Body of pancreas (tissue), 4 donors: ENCODE data around the gene MOCS2. TPM values are rescaled to one million over a fixed set of nuclear protein-coding genes. Genes with fewer than 3 reads are reported as not detected.

Experiments used
- ATAC-seq: fragments of 150-250 bp; one replicate; pipeline ENCODE4 v1.9.1; 2016
- DNase-seq, 4 donors: peaks; one replicate each; pipeline ENCODE4 v3.0.0-alpha.2; 2019
- H3K27ac ChIP-seq, 4 donors: fragments of 200-600 bp; sonication (generic); 1 replicate in 3 of 4; 2 replicates in 1 of 4; pipeline versions ENCODE4 v1.5.1 to v1.6.1; 2016 to 2019; ENCODE audit warnings: mild to moderate bottlenecking in 1 of 4, mixed read lengths in 1 of 4, moderate library complexity in 1 of 4
- H3K27me3 ChIP-seq, 2 donors: fragments of 200-600 bp; sonication (generic); one replicate each; pipeline ENCODE4 v1.6.0; 2016; ENCODE audit warnings: mild to moderate bottlenecking in 1 of 2
- H3K36me3 ChIP-seq, 2 donors: fragments of 200-600 bp; sonication (generic); replicated peaks in 1 of 2; 2 replicates each; pipeline ENCODE4 v1.5.1; 2016; ENCODE audit warnings: low read depth in 2 of 2; ENCODE audit not compliant: insufficient read depth in 1 of 2
- H3K4me1 ChIP-seq: fragments of 200-600 bp; sonication (generic); one replicate; pipeline ENCODE4 v1.6.0; 2016
- H3K4me3 ChIP-seq, 2 donors: fragments of 200-600 bp; sonication (generic); 1 replicate in 1 of 2; 2 replicates in 1 of 2; pipeline ENCODE4 v1.5.1; 2016 to 2019
- H3K9me3 ChIP-seq, 3 donors: fragments of 200-600 bp; sonication (generic); 1 replicate in 2 of 3; 2 replicates in 1 of 3; pipeline ENCODE4 v1.5.1; 2016
- CTCF ChIP-seq, 7 experiments: fragments of 450-650 bp in 4 of 7; fragments of 200-600 bp in 3 of 7; sonication (generic) in 3 of 7; IDR thresholded peaks; one replicate each; pipeline ENCODE4 v1.5.1; 2016 to 2019; ENCODE audit warnings: antibody characterized with exemption in 7 of 7
- POLR2A ChIP-seq, 3 donors: fragments of 450-650 bp; IDR thresholded peaks; one replicate each; pipeline ENCODE4 v1.6.1; 2016; ENCODE audit warnings: antibody characterized with exemption in 3 of 3, mild to moderate bottlenecking in 2 of 3
- WGBS, 2 donors: methylation state at CpG; one replicate each; pipeline ENCODE4 v1.1.5; 2017; 5-methylcytosine and 5-hydroxymethylcytosine counted together
- intact Hi-C: fragments of 100-400 bp; cut with DNase I; formaldehyde crosslinking; loops from one replicate; pipeline ENCODE4 v1.15.1; 2023
- total RNA-seq, 2 donors: library from RNA; depleted of rRNA; stranded (reverse); fragments of >200 nt; gene quantifications; one replicate each; pipeline ENCODE4 v1.1.0, GENCODE V29; 2016

Gene MOCS2
- total RNA-seq, 2 donors from 2014 or later = 17.8 to 27.5 TPM

DNA sequence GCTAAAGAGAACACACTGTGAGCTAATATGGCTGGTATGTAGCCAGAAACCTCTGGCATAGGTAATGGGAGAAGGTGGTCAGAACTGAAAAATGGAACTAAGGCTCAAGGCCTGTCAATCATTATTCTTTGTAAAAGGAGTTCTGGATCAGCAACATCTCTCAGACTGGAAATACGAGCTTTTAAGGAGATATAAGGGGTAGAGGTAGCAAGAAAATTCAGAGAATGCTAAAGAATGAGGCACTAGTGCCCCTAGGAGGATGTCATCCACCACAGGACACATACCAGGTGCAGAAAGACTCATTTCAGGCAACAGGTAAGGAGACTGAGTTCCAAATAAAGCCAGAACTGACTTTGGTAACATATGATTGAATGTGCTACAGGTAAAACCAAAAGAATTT is 18.9 kb upstream of the MOCS2 start:
- Histone ChIP-seq H3K4me1 (no peaks in the 10 kb centered on the region), H3K4me3 (no peak overlapping the region), H3K9me3 (no peaks in the 10 kb centered on the region), H3K27me3 (no peaks in the 10 kb centered on the region), H3K36me3 (no peaks in the 10 kb centered on the region), H3K27ac (no peak overlapping the region)
- no peak for TF ChIP-seq POLR2A (IDR thresholded peaks at IDR 0.05)
- TF ChIP-seq CTCF (IDR thresholded peaks at IDR 0.05) = no peak
- DNase-seq (no peak), ATAC-seq (no peak)
- 58 to 81% methylated on average over 1 of the region's 1 CpG for WGBS, 2 donors
- intact Hi-C loops = no loop called here

- Histone ChIP-seq H3K36me3 (no peaks in the 10 kb centered on the region), H3K4me1 (no peaks in the 10 kb centered on the region), H3K4me3 (no peak overlapping the region), H3K27ac (no peak overlapping the region), H3K27me3 (no peaks in the 10 kb centered on the region), H3K9me3 (no peaks in the 10 kb centered on the region)
- ATAC-seq (no peak), DNase-seq (no peak)
- 47 to 55% methylated on average over 1 of the region's 1 CpG for WGBS, 2 donors
- no peak for TF ChIP-seq CTCF (IDR thresholded peaks at IDR 0.05)
- no peak for TF ChIP-seq POLR2A (IDR thresholded peaks at IDR 0.05)
- intact Hi-C loops = no loop called here
Observed at GRCh38 chr5:53127107-53127506, 17.6 kb upstream of the MOCS2 start.

GRCh38 chr5:53126521-53126920 is 17.0 kb upstream of the MOCS2 start:
- WGBS, 2 donors = 81 to 84% methylated on average over 3 of the region's 3 CpGs
- no peak for ATAC-seq
- no peaks in the 10 kb centered on the region for H3K36me3 ChIP-seq
- no peak overlapping the region for H3K27ac ChIP-seq
- no peaks in the 10 kb centered on the region for H3K4me1 ChIP-seq
- TF ChIP-seq POLR2A (IDR thresholded peaks at IDR 0.05) (no peak), CTCF (IDR thresholded peaks at IDR 0.05) (no peak)
- no peak for DNase-seq
- H3K4me3 ChIP-seq = no peak overlapping the region
- H3K9me3 ChIP-seq = no peaks in the 10 kb centered on the region
- intact Hi-C loops = no loop called here
- no peaks in the 10 kb centered on the region for H3K27me3 ChIP-seq

DNA sequence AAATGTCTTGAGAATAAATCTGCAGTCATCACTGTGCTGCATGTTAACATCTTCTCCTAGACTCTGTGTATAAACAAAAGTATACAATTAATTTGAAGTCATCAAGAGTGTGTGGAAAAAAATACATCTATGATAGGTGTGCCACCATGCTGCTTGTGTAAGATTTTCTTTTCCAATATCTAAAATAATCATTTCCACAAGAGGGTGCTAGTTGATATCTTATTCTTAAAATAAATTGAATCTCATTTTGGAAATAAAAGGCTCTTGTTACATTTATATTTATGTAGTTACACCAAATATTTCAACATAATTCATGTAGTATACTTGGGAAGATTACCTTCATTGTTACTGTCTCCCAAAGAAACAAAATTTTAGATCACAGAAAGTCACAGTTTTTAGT is 14.1 kb upstream of the MOCS2 start:
- TF ChIP-seq POLR2A (IDR thresholded peaks at IDR 0.05) = no peak
- TF ChIP-seq CTCF (IDR thresholded peaks at IDR 0.05) = peak in 2 of 7 experiments; percentile 3 to 14
- Histone ChIP-seq H3K27ac (no peak overlapping the region), H3K4me1 (no peaks in the 10 kb centered on the region), H3K27me3 (no peaks in the 10 kb centered on the region), H3K36me3 (no peaks in the 10 kb centered on the region), H3K9me3 (no peaks in the 10 kb centered on the region), H3K4me3 (no peak overlapping the region)
- DNase-seq = no peak
- no peak for ATAC-seq
- intact Hi-C loops = no loop called here

GRCh38 chr5:53120165-53120564 is 10.6 kb upstream of the MOCS2 start:
- whole genome bisulfite sequencing, 2 donors = 81 to 100% methylated on average over 1 of the region's 1 CpG
- TF ChIP-seq POLR2A (IDR thresholded peaks at IDR 0.05) = no peak
- TF ChIP-seq CTCF (IDR thresholded peaks at IDR 0.05) = no peak
- Histone ChIP-seq H3K36me3 (no peaks in the 10 kb centered on the region), H3K27me3 (no peaks in the 10 kb centered on the region), H3K4me1 (no peaks in the 10 kb centered on the region), H3K27ac (no peak overlapping the region), H3K9me3 (no peaks in the 10 kb centered on the region), H3K4me3 (no peak overlapping the region)
- no peak for ATAC-seq
- intact Hi-C loops = no loop called here
- DNase-seq = no peak
